ENCODE data around the gene TSPAN16.

- TF ChIP-seq ZNF660 (tag by site-specific recombination; IDR thresholded peaks at IDR 0.05) (no peak), ZNF596 (tag by site-specific recombination; IDR thresholded peaks at IDR 0.05) (no peak), ZNF664 (tag by site-specific recombination; IDR thresholded peaks at IDR 0.05) (no peak), CTCF (tag by site-specific recombination; IDR thresholded peaks at IDR 0.05) (no peak), ZNF18 (tag by site-specific recombination; IDR thresholded peaks at IDR 0.05) (no peak), ZNF292 (tag by site-specific recombination; IDR thresholded peaks at IDR 0.05; ENCODE audit: borderline replicate concordance, low read depth) (no peak), ZBTB48 (tag by site-specific recombination; IDR thresholded peaks at IDR 0.05) (no peak), ZNF302 (tag by site-specific recombination; IDR thresholded peaks at IDR 0.05; ENCODE audit: low read depth) (no peak), ZNF114 (tag by site-specific recombination; IDR thresholded peaks at IDR 0.05) (no peak)
- TF ChIP-seq, protein P1, sequence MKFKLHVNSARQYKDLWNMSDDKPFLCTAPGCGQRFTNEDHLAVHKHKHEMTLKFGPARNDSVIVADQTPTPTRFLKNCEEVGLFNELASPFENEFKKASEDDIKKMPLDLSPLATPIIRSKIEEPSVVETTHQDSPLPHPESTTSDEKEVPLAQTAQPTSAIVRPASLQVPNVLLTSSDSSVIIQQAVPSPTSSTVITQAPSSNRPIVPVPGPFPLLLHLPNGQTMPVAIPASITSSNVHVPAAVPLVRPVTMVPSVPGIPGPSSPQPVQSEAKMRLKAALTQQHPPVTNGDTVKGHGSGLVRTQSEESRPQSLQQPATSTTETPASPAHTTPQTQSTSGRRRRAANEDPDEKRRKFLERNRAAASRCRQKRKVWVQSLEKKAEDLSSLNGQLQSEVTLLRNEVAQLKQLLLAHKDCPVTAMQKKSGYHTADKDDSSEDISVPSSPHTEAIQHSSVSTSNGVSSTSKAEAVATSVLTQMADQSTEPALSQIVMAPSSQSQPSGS (tag by site-specific recombination; IDR thresholded peaks at IDR 0.05; ENCODE audit: low read depth), result no peak
Measured at GRCh38 chr19:11251217-11251616, 44.7 kb upstream of the TSPAN16 start.
